ENCODE results near the gene BNIP1.

Gene BNIP1

DNA sequence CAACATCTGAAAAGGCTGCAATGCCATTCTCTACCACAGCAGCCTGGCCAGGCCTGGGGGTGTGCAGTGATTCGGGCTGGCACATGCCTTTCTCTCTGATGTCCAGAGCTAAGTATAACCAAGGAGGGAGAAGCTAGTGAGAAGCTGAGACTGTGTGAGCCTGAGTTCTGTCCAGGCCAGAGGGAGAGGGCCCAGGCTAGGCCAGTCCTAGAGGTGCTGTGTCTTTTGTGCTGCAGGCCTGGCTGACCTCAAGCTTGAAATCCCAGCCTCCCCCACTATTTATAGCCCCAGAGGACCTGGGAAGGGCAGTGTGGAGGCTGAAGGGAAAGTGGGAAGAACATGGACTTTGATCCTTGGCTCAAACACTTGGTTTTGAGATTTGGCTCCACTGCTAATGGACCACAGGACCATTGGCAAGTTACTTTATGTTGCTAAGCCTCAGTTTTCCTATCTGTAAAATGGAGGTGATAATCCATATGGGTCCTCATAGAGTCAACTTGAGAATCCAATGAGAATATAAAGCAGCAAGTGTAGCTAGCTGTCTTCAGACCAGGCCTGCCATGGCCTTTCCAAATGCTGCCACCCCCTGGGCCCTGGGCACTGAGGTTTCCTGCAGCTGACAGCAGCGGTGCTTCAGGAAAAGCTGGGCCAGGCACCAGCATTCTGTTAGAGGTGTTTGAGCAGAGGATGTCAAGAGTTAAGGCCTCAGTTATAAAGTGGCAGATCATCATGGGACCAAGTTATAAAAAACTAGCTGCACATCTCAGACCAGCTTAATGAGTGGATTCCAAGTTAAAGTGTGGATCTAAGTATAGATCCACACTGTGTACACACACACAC lies 21.1 kb downstream of the BNIP1 start:
- DNase-seq: no peak

DNA sequence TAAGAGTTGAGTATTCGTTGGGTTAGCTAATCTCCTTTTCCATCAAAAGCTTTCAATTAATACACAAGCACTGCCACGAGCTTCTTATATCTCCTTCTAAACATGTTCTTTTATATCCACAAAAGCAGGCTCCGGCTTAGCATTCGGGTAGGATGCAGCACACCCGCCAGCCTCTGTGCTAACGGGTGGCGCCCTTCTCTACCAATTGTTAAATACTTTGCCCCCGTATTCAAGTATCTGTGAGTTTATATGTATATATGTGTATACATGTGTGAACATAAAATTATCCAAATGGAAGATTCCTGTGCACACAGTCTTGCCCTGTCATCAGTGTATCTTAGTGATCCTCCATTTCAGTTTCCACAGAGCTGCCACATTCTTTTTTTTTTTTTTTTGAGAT lies 27.8 kb downstream of the BNIP1 start:
- no peak for DNase-seq

DNA sequence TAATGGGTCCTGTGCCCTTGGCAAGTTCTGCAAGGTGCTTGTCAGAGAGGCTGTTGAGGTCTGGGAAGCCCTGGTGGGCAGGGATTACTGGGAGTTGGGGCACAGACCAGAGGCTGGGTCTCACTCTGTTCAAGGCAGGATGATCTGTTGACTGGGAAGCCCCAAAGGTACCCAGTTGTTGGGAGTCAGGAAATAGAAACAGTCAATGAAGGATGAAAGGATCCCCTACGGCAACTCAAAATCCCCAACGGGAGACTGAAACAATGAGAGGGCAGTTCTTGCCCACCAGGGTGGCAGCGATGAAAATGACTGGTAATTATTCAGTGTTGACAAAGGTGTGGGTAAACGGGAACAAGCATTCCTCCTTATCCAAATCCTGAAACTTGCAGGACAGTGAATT lies 31.2 kb downstream of the BNIP1 start:
- no peak for DNase-seq

DNA sequence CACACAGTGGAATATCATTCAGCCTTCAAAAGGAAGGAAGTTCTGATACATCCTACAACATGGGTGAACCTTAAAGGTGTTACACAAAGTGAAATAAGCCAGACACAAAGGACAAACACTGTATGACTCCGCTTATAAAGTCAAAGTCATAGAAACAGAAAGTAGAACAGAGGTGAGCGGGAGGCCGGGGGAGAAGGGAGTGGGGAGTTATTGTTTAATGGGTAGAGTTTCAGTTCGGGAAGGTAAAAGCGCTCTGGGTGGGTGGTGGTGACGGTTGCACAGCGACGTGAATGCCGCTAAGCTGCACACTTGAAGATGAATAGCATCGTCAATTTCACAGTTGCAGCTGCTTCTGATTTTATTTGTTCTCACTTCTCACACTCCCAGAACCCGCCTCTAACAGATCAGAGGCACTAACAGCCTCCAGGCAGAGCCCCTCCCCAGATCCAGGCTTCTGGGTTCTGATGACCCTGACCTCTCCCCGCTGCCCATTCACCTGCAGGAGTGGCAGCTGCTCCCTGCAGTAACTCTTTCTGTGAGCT lies 34.1 kb downstream of the BNIP1 start:
- no peak for DNase-seq

DNA sequence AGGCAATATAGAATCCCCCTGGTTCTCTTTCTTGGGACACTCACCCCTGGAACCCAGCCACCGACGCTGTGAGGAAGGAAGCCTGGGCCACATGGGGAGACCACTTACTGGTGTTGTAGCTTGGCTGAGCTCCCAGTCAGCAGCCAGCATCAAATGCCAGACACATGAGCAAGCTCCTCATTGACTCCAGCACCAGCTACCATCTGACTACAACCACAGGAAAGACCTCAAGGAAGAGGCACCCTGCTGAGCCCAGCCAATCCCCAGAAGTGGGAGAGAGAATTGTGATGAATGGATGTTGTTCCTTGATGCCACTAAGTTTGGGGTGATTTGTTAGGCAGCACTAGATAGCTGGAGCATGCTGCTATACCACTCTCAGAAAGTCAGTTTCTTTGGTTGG lies 36.0 kb downstream of the BNIP1 start:
- DNase-seq: no peak

DNA sequence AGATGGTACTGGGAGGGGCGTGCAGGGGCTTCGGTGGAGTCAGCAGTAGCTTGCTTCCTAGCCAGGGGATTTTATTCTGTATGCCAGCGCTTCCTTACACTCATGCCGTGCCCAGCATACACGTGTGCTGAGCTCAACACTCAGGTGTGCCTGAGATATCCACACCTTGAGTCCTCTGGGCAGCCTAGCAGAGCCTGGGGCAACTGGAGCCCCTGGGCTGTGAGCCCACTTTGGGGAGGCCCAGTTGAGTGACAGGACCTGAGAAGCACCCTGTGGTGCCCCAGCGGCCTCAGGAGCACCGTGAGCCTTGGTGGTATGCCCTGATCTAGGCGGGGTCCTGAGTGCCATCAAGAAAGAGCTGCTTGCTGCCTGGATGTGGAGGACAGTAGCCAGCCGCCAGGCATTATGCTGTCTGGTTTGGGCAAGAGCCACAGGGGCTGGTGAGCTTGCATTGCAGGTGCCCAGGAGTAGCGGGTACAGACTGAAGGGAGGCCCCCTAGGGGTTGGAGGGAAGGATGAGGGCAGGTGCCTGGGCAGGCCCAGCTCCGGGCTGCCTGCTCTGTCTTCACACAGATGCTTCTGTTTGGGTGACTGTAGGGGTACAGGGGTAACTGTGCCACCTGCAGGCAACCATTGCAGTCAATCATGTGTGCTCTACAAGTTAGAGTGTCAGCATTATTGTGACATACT lies 42.9 kb downstream of the BNIP1 start:
- DNase-seq: no peak

DNA sequence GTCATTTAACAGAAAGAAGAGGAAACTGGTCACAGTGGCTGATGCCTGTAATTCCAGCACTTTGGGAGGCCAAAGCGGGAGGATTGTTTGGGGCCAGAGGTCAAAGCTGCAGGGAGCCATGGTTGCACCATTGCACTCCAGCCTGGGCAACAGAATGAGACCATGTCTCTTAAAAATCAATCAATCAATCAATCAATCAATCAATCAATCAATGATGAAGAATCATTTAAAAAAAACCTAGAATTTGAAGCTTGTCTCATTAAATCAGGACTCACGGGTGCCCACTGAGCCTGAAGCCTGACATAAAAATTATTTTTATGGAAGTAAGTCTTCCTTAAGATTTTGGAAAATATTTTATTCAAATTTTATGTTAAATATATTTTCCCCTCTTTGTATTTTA lies 43.9 kb downstream of the BNIP1 start:
- DNase-seq: no peak

DNA sequence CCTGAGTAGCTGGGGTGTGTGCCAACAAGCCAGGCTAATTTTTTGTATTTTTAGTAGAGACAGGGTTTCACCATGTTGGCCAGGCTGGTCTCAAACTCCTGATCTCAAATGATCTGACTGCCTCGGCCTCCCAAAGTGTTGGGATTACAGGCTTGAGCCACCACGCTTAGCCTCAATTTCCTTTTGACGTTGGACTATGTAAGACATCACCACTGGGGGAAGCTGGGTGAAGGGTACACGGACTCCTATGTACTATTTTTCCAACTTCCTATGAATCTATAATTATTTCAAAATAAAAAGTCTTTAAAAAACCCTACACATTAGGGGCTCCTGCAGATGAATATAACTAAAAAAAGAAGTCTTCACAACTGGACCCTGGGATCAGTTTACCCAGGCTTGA lies 46.7 kb downstream of the BNIP1 start:
- DNase-seq: no peak

DNA sequence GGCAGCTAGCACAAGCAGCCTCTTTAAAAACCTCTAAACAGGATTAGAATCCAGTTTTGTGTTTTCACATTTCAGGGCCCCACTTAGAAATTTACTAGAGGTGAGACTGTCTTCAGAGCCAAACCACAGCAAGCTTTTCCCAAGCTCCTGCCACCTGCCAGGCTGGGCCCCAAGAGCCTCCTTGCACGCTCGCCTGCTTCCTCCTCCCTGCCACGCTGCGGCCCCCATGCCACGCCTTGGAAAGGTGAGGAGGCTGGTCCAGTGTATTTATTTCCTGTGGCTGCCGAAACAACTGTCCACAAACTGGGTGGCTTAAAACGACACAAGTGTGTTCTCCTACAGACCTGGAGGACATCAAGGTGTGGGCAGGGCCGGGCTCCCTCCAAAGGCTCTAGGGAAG lies 47.2 kb downstream of the BNIP1 start:
- no peak for DNase-seq

DNA sequence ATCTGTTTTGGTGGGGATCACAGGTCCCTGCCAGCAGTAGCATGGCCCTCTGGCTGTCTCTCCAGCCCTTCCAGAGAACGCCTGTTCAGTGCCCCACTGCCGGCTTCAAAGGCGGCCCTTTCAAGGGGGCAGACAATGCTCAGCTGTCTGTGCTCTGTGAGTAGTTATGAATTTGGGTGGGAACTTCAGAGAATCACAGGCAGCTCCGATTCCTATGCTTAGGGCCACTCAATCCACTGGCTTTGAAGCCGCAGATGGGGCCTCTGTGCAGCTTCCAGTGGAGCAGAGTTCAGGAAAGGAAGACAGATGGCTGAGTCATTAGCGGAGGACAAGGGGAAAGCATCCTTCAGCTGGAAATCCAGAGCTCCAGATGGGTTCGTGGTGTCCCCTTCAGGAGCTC lies 48.2 kb downstream of the BNIP1 start:
- no peak for DNase-seq

DNA sequence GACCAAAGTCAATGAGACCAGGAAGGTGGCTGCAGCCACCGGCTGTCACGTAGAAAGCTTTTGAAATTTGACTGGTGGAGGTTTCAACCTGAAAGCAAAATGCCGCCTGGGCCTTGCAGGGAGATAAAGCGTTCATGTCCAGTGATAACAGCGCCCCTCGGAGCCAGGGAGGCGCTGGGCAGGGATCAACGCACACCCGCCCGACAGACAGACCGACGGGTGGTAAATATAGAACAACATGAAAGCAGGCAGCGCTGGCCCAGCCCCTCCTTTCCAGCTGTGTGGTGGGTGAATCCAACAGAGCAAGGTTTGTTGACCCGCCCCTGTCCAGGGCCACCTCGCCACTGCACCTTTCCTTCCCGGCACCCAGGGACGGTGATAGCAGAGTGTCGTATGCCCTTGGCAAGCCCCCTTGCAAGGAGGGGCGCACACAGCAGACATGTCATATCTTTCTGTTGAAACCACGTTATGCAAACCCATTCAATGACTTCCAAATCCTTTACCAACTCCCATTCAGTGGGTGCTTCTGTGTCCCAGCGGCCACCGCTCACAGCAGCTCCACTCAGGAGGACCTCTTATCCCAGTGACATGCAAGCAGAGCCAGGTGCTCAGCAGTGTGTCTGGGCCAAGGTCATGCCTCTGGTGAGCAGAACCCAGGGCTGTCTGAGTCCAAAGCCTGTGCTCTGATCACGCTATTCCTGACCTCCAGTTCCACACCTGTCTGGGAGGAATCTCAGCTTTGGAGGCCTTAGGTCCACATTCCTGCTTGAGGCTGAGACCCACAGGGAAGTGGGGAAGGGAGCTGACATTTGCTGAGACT lies 52.0 kb downstream of the BNIP1 start:
- no peak for DNase-seq

DNA sequence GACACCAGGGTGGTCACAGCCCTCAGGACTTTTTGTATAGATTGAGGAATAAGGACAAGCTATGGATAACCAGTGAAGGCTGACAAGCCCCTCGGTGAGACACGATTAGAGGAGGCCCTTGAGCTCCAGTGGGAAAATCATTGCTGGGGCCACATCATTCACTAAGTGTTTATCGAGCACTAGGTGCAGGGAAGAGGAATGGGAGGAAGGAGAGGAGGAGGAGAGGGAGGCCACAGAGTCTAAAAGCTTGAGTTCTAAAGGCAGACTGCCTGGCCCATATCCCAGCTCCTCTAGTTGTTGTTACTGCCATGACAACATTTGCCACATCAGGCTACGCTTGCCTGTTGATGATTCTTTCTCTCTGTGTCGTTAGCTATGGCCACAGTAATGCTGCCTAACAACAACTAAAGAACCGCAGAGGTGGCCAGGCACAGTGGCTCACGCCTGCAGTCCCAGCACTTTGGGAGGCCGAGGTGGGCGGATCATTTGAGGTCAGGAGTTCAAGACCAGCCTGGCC lies 53.1 kb downstream of the BNIP1 start:
- no peak for DNase-seq

DNA sequence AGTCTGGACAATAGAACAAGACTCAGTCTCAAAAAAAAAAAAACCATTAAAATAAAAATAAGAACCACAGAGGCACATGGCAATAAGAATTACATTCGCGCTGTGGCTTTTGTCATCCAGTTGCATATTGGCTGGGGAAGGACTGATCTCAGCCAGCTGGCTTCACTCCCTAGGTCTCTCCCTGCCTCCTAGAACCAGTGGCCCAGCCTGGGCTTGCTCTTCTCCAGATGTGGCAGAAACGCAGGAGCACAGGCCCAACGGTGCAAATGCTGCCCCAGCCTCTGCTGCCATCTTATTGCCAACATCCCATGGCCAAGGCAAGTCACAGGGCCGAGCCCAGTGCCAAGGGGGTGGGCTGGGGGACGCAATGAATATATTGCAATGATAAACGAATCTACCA lies 53.7 kb downstream of the BNIP1 start:
- no peak for DNase-seq

DNA sequence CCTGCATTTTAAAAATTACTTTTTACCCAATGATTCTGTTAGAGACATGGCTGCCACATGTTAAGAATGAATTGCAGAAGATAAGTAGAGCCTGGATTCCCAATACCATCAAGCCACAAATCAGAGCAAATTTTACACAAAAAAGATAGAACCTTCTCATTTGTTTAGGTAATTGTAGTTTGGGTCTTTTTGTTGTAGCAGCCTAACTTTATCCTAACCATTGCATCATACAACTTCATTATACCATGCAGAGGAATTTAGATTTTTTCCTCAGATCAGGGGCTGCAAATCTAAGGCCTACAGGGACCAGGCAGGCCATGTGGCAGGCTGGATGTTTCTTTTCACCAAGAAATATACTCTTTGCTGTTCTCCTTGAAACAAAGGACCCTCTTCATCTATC lies 56.0 kb downstream of the BNIP1 start:
- DNase-seq: no peak

DNA sequence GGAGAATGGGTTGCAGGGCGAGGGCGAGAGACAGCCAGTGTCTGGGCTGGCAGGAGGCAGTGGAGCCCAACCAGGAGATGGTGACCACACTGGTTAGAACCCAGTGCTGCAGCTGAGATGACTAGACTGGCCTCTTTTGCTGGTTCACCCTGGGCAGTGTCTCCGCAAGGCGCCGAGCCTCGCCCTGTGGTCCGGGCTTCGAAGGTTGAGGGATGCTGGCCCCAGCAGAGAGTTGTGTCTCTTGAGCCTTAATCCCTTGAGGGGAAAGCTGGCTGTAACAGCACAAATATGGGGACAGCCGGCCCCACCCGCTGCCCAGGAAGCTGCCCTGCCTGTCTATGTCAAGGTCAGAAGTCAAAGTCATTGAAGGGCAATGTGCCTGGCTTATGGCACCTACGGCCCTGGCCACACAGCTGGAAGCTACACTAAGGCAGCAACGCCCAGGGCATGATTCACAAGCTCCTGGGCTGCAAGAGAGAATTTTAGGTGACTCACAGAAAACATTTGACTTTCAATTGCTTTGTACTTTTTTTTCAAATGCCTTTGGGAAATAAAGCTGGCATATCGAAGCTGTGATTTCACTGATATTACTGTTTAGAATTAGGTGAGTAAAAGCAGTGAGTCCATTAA lies 57.4 kb downstream of the BNIP1 start:
- no peak for DNase-seq

DNA sequence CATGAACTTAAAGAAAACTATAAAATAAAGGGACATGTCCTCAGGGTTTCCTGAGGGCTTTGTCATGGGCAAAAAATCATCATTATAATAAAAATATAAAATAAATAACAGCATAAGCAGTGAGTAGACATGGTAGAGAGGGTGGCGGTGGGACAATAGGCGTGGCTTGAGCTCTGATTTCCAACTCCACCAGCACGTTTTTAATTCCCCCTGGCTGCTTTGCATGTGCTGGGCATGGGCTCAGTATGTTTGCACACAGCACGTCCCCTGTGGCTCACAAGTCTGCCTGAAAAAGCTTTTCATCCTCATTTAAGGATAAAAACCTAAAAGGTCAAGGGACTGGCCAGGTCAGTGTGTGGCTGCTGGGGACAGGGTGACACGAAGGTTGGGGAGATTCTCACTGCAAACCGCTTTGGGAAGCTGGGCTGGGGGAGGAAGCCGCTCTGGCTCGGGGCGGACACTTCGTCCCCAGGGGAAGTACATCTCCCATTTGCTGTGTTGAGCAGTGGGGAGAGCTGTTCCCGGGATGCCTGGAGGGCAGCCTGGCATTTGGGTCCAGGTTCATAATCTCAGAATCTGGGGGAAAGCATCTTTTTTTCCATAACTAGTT lies 58.0 kb downstream of the BNIP1 start:
- DNase-seq: no peak

DNA sequence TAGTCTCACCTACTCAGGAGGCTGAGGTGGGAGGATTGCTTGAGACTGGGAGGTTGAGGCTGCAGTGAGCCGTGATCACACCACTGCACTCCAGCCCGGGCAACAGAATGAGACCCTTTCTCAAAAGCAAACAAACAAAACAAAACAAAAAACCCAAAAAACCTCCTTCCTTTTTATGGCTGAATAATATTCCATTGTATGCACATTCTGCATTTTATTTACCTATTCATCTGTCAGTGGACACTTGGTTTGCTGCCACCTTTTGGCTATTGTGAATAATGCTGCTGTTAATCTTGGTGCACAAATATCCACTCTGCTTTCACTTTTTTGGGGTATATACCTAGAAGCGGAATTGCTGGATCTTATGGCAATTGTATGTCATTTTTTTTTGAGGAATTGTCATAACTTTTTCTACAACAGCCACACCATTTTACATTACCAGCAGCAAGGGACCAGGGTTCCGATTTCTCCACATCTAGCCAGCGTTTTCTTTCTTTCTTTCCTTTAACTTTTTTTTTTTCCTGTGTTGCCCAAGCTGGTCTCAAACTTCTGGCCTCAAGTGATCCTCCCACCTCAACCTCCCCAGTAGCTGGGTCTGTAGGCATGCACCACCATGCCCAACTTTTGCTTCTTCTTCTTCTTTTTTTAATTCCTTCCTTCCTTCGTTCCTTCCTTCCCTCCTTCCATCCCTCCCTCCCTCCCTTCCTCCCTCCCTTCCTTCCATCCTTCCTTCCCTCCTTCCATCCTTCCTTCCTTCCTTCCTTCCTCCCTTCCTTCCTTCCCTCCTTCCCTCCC lies 60.1 kb downstream of the BNIP1 start:
- DNase-seq: peak; percentile 45

DNA sequence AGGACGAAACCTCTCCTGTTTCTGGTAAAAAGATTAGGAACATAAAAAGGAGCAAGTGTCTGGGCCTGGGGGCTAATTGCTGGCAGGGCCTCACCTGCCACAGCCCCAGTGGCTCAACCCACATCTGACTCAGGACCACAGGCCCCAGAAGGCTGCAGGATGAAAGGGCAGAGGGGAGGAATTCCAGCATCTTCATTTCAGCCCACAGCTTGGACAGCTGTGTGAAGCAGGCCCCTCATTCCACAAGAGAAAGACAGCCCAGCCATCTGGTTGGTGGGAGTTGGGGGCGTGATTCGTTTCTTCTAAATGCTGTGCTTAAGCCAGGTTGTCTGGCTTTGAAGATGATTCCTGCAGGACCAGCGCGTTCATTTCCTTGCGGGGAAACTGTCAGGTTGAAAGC lies 61.6 kb downstream of the BNIP1 start:
- no peak for DNase-seq

DNA sequence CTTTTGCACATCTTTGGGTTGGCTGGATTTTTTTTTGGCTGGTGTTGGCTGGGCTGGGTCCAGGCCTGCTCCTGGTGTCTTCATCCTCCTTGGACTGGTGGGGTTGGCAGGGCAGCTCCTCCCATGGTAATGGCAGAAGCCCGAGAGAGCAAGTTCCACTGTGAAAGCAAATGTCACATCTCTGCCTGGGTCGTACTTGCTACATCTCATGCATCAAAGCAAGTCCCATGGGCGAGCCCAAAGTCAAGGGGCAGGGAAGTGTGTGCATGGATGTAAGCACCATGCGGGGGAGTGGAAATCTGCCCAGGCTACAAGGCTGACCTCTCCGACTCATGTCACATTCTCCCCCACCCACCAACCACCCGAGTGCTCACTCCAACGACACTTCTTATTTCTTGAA lies 64.0 kb downstream of the BNIP1 start:
- no peak for DNase-seq

DNA sequence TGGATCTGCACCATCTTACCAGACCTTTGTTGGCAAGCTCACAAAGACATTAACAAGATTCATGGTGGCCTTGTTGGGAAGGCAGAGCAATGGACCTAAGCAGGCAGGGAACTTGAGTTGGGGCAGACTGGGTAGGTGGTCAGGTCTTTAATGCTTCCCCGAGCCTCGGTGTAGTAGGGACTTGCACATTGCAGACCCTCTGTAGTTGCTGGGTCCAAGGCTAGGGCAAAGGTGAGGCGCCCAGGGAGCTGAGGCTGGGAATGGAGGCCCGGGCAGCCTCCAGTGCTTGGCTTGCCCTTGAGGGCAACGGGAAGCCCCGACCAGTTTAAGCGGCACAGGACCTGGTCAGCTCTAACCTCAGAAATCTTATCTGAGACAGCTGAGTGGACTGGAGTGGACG lies 66.5 kb downstream of the BNIP1 start:
- no peak for DNase-seq

DNA sequence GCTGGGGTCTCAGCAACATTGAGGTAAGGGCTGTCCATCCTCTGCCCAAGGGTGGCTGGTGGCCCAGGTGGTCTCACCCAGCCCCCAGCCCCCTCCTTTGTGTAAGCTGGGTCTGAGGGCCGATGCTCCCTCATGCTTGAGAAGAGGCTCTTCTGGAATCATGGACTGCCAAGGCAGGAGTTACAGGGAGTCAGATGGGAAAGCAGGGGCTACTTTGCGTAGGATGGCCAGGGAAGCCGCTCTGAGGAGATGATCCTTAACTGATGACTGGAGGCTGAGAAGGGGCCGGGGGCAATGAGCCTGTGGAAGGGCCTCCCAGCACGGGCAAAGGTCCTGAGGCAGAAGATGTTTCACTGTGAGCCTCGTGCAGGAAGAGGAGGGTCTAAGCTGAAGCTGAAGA lies 67.0 kb downstream of the BNIP1 start:
- DNase-seq: no peak

Measured in CD4-positive, alpha-beta T cell treated with Interleukin-12 subunit alpha and Interleukin-12 subunit beta, for 1 hour (primary cell).